Measurements from ENCODE around the gene LRMDA.

Gene LRMDA

GRCh38 chr10:75925999-75926398, 494.6 kb downstream of the LRMDA start:
- no peaks in the 10 kb centered on the region for H3K27me3 ChIP-seq (ENCODE audit: control insufficient read depth, insufficient read depth, low read length)
- TF ChIP-seq, protein P1, sequence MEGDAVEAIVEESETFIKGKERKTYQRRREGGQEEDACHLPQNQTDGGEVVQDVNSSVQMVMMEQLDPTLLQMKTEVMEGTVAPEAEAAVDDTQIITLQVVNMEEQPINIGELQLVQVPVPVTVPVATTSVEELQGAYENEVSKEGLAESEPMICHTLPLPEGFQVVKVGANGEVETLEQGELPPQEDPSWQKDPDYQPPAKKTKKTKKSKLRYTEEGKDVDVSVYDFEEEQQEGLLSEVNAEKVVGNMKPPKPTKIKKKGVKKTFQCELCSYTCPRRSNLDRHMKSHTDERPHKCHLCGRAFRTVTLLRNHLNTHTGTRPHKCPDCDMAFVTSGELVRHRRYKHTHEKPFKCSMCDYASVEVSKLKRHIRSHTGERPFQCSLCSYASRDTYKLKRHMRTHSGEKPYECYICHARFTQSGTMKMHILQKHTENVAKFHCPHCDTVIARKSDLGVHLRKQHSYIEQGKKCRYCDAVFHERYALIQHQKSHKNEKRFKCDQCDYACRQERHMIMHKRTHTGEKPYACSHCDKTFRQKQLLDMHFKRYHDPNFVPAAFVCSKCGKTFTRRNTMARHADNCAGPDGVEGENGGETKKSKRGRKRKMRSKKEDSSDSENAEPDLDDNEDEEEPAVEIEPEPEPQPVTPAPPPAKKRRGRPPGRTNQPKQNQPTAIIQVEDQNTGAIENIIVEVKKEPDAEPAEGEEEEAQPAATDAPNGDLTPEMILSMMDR (IDR thresholded peaks at IDR 0.05), result no peak
- no peak overlapping the region for H2AFZ ChIP-seq
- H3K4me1 ChIP-seq, result no peaks in the 10 kb centered on the region
- no peak overlapping the region for H3K27ac ChIP-seq
- no peaks in the 10 kb centered on the region for H3K36me3 ChIP-seq (ENCODE audit: control insufficient read depth, insufficient read depth, low read length)
- no peak overlapping the region for H3K4me3 ChIP-seq (ENCODE audit: low read depth, low read length)
- H3K9me3 ChIP-seq (ENCODE audit: control insufficient read depth, low read length), result no peaks in the 10 kb centered on the region
- no peak overlapping the region for H3K9ac ChIP-seq
- H3K79me2 ChIP-seq, result no peaks in the 10 kb centered on the region
- no peak overlapping the region for H3K4me2 ChIP-seq (ENCODE audit: low read length)

DNA sequence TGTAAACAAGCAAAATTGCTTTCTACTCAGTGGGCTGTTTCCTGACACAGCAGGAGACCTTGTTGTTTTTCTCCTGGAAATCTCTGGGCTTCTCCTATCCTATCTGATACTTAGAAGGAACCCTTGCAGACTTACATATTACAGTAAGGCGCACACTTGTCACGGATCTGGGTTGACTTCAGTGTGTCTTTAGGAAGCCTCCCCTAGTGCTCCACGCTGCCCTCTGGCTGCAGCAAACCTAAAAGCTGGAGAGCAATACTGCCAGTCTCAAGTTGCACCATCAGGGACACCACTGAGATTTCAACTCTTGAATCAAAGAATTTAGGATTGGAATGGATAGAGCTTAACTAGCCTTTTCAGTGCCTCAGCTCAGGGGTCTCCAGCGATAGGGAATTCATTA, 495.3 kb downstream of the LRMDA start:
- Histone ChIP-seq H3K36me3 (ENCODE audit: control insufficient read depth, insufficient read depth, low read length) (no peaks in the 10 kb centered on the region), H3K27ac (no peak overlapping the region), H3K27me3 (ENCODE audit: control insufficient read depth, insufficient read depth, low read length) (no peaks in the 10 kb centered on the region), H3K79me2 (no peaks in the 10 kb centered on the region), H3K9me3 (ENCODE audit: control insufficient read depth, low read length) (no peaks in the 10 kb centered on the region), H3K9ac (no peak overlapping the region), H3K4me2 (ENCODE audit: low read length) (no peak overlapping the region), H3K4me1 (no peaks in the 10 kb centered on the region), H3K4me3 (ENCODE audit: low read depth, low read length) (no peak overlapping the region), H2AFZ (no peak overlapping the region)
- TF ChIP-seq, protein P1 (IDR thresholded peaks at IDR 0.05), result no peak

- Histone ChIP-seq H3K9me3 (ENCODE audit: control insufficient read depth, low read length) (no peaks in the 10 kb centered on the region), H2AFZ (no peak overlapping the region), H3K79me2 (no peaks in the 10 kb centered on the region), H3K4me2 (ENCODE audit: low read length) (no peak overlapping the region), H3K27ac (no peak overlapping the region), H3K9ac (no peak overlapping the region), H3K27me3 (ENCODE audit: control insufficient read depth, insufficient read depth, low read length) (no peaks in the 10 kb centered on the region), H3K4me1 (no peaks in the 10 kb centered on the region), H3K36me3 (ENCODE audit: control insufficient read depth, insufficient read depth, low read length) (no peaks in the 10 kb centered on the region), H3K4me3 (ENCODE audit: low read depth, low read length) (no peak overlapping the region)
- TF ChIP-seq, protein P1 (IDR thresholded peaks at IDR 0.05), result no peak
Observed at GRCh38 chr10:75928231-75928630, 496.8 kb downstream of the LRMDA start.

- no peaks in the 10 kb centered on the region for H3K9me3 ChIP-seq (ENCODE audit: control insufficient read depth, low read length)
- no peak overlapping the region for H3K9ac ChIP-seq
- H3K27ac ChIP-seq, result peak overlapping the region; percentile 12
- H3K27me3 ChIP-seq (ENCODE audit: control insufficient read depth, insufficient read depth, low read length), result no peaks in the 10 kb centered on the region
- H3K4me2 ChIP-seq (ENCODE audit: low read length), result no peak overlapping the region
- no peak overlapping the region for H2AFZ ChIP-seq
- H3K36me3 ChIP-seq (ENCODE audit: control insufficient read depth, insufficient read depth, low read length), result no peaks in the 10 kb centered on the region
- no peak overlapping the region for H3K4me3 ChIP-seq (ENCODE audit: low read depth, low read length)
- H3K4me1 ChIP-seq, result no peaks in the 10 kb centered on the region
- TF ChIP-seq, protein P1 (IDR thresholded peaks at IDR 0.05), result no peak
- no peaks in the 10 kb centered on the region for H3K79me2 ChIP-seq
Observed at GRCh38 chr10:75929630-75930161, 498.3 kb downstream of the LRMDA start.

GRCh38 chr10:75932921-75933320, 501.5 kb downstream of the LRMDA start:
- Histone ChIP-seq H2AFZ (no peak overlapping the region), H3K79me2 (no peaks in the 10 kb centered on the region), H3K9ac (no peak overlapping the region), H3K4me1 (no peaks in the 10 kb centered on the region), H3K36me3 (ENCODE audit: control insufficient read depth, insufficient read depth, low read length) (no peaks in the 10 kb centered on the region), H3K4me2 (ENCODE audit: low read length) (no peak overlapping the region), H3K27me3 (ENCODE audit: control insufficient read depth, insufficient read depth, low read length) (no peaks in the 10 kb centered on the region), H3K27ac (no peak overlapping the region), H3K4me3 (ENCODE audit: low read depth, low read length) (no peak overlapping the region), H3K9me3 (ENCODE audit: control insufficient read depth, low read length) (no peaks in the 10 kb centered on the region)
- TF ChIP-seq, protein P1 (IDR thresholded peaks at IDR 0.05), result no peak

Measured in parathyroid adenoma (tissue), 2 donors.